ENCODE results near the gene AKAP6. TPM values are rescaled to one million over a fixed set of nuclear protein-coding genes. Genes with fewer than 3 reads are reported as not detected.

Gene AKAP6
- total and polyA plus RNA-seq, 2 of the 8 experiments (the other 6 are each of a cell fraction or from before 2014, with no cell fraction given): 0.09 to 0.89 TPM

GRCh38 chr14:32296366-32296765 lies 32.7 kb upstream of the AKAP6 start:
- DNase-seq (ENCODE audit: low read depth in 1 of 2, low spot score in 2 of 2): no peak
- H3K79me2 ChIP-seq (ENCODE audit: control insufficient read depth in 1 of 2, insufficient read depth in 2 of 2, low read length in 2 of 2): no peaks in the 10 kb centered on the region
- no peak overlapping the region for H4K5ac ChIP-seq (ENCODE audit: insufficient read length, low read depth, low read length)
- no peaks in the 10 kb centered on the region for H3K36me3 ChIP-seq (ENCODE audit: control insufficient read depth in 2 of 4, insufficient read depth in 4 of 4, low read length in 3 of 4)
- FAIRE-seq: no peak
- H3K9me3 ChIP-seq (ENCODE audit: insufficient read depth in 2 of 2, low read depth in 1 of 2, low read length in 1 of 2): no peaks in the 10 kb centered on the region
- H2BK15ac ChIP-seq (ENCODE audit: low read length): no peak overlapping the region
- ChIA-PET POLR2A (ENCODE audit: partially characterized antibody) (no interaction called here), CTCF (ENCODE audit: partially characterized antibody) (interaction anchor here (1.0 to 1.4 kb wide), 2 partner anchors 11 to 86 kb away, joined by 3 read pairs; no protein-coding TSS in a partner anchor)
- WGBS, 2 experiments (ENCODE audit: extremely low coverage in 1 of 2, insufficient coverage in 1 of 2, insufficient read length in 1 of 2, insufficient replicate concordance in 2 of 2, low coverage in 1 of 2, low lambda C conversion rate in 2 of 2, missing lambda C conversion rate in 1 of 2): 94% methylated on average over 3 of the region's 3 CpGs; no CpG with 5 or more reads in 1 of the 2 experiments
- no peak overlapping the region for H3K56ac ChIP-seq (replicated peaks; ENCODE audit: insufficient read length, low read depth, low read length)
- H4K91ac ChIP-seq (replicated peaks; ENCODE audit: insufficient read length, low read length): no peak overlapping the region
- H2AFZ ChIP-seq (ENCODE audit: low read length): no peak overlapping the region
- H3K27me3 ChIP-seq (replicated peaks in 1 of 4; ENCODE audit: control insufficient read depth in 3 of 4, extremely low read depth in 1 of 4, insufficient read depth in 3 of 4, low read length in 3 of 4): no peaks in the 10 kb centered on the region
- no peak overlapping the region for H3K18ac ChIP-seq (ENCODE audit: extremely low read depth, low read length)
- no peak for TF ChIP-seq SIRT6 (IDR thresholded peaks at IDR 0.05; ENCODE audit: low read length)
- H2BK5ac ChIP-seq (ENCODE audit: low read depth, low read length): no peak overlapping the region
- H3K23me2 ChIP-seq (ENCODE audit: low read depth, low read length): no peaks in the 10 kb centered on the region
- no peak overlapping the region for H3K4me3 ChIP-seq (ENCODE audit: extremely low read depth in 1 of 4, insufficient read depth in 2 of 4, low read depth in 3 of 4, low read length in 4 of 4)
- H3K9ac ChIP-seq (replicated peaks in 1 of 4; ENCODE audit: extremely low read depth in 1 of 4, low read depth in 3 of 4, low read length in 3 of 4): no peak overlapping the region
- H2AK5ac ChIP-seq (ENCODE audit: low read depth, low read length): no peak overlapping the region
- H4K8ac ChIP-seq (ENCODE audit: extremely low read depth, insufficient read depth, low read length): no peak overlapping the region
- no peaks in the 10 kb centered on the region for H4K20me1 ChIP-seq (replicated peaks in 1 of 2; ENCODE audit: control insufficient read depth in 1 of 2, insufficient read depth in 2 of 2, low read length in 2 of 2)
- H3K23ac ChIP-seq (ENCODE audit: insufficient read length): no peak overlapping the region
- H3K27ac ChIP-seq (ENCODE audit: low read depth, low read length): no peak overlapping the region
- H2BK12ac ChIP-seq (ENCODE audit: low read depth, low read length): no peak overlapping the region
- H3K4me1 ChIP-seq (replicated peaks in 1 of 4; ENCODE audit: control insufficient read depth in 3 of 4, insufficient read depth in 4 of 4, low read length in 3 of 4): no peaks in the 10 kb centered on the region
- H3K4me2 ChIP-seq (ENCODE audit: insufficient read depth in 1 of 2, low read depth in 2 of 2, low read length in 2 of 2): no peak overlapping the region
- no peak overlapping the region for H2BK120ac ChIP-seq (replicated peaks; ENCODE audit: low read depth, low read length)
- H3K79me1 ChIP-seq (ENCODE audit: low read depth, low read length): no peaks in the 10 kb centered on the region
- H2BK20ac ChIP-seq (ENCODE audit: low read length): no peak overlapping the region
- H3K14ac ChIP-seq (ENCODE audit: insufficient read length): no peak overlapping the region
- H3K4ac ChIP-seq (replicated peaks; ENCODE audit: insufficient read length, low read depth, low read length): no peak overlapping the region
